H1 (cell line): Measurements from ENCODE around the gene INTS6. TPM values are rescaled to one million over a fixed set of nuclear protein-coding genes. Genes with fewer than 3 reads are reported as not detected.

ENCODE experiments used
- HDAC2 ChIP-seq, 2 experiments: fragments of 300-600 bp in 1 of 2; sonication (generic) in 1 of 2; IDR thresholded peaks; 2 replicates each; pipeline ENCODE4 v1.6.1; 2011 to 2012; ENCODE audit warnings: low read depth in 2 of 2, low read length in 2 of 2, mild to moderate bottlenecking in 2 of 2, moderate library complexity in 2 of 2, borderline replicate concordance in 1 of 2, inconsistent platforms in 1 of 2
- SUZ12 ChIP-seq: fragments of 200-600 bp; sonication (generic); IDR thresholded peaks from 2 replicates; pipeline ENCODE4 v1.6.1; 2012; ENCODE audit warnings: mild to moderate bottlenecking, inconsistent platforms, low read length, moderate library complexity, mixed read lengths
- TCF12 ChIP-seq: IDR thresholded peaks from 2 replicates; pipeline ENCODE4 v1.6.1; 2011; ENCODE audit warnings: low read depth, mild to moderate bottlenecking, low read length
- polyA plus RNA-seq, 7 experiments: library from polyadenylated mRNA; depleted of rRNA in 3 of 7; stranded (reverse) in 5 of 7; unstranded in 2 of 7; fragments of >200 nt in 5 of 7; fragments of 200-250 nt in 2 of 7; gene quantifications; 1 replicate in 5 of 7; 2 replicates in 1 of 7; 4 replicates in 1 of 7; pipeline versions ENCODE4 v1.2.1 to v1.2.3, GENCODE V29; 2011 to 2013; ENCODE audit warnings: missing spikeins in 2 of 7, mixed read lengths in 2 of 7
- total RNA-seq: library from RNA; stranded (reverse); fragmentation: NEBNext Ultra II Directional; extraction: Animal tissue kit (Norgen Biotek cat#: 25700); gene quantifications from 2 replicates; pipeline ENCODE4 v1.2.1, GENCODE V29; 2021

INTS6 gene
- total and polyA plus RNA-seq, 2 of the 8 experiments (the other 6 are each of a cell fraction or from before 2014, with no cell fraction given): 12.6 to 42.8 TPM

DNA sequence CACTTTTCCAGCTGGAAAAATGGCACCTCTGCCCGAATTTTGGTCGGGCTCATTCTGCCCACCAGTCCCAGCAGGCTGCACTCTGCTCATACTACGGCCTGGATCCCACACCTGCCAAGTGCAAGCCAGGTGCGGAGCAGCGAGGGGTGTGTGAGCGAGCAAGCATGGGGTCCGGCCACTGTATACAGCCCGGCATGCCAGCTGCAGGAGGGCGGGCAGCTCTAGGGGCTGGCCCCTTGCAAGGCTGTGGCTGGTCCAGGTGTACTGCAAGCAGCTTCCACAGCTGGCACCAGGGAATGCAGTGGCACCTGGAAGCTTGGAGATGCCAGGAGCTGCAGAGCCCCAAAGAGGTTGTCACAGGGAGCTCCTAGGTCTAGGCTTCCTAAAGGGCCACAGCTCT is 2.7 kb upstream of the INTS6 start (continued):
- no peak for TF ChIP-seq TCF12
- no peak for TF ChIP-seq HDAC2 (IDR thresholded peaks at IDR 0.05; ENCODE audit: borderline replicate concordance in 1 of 2, low read depth in 2 of 2, low read length in 2 of 2)
- TF ChIP-seq SUZ12: no peak
